NT2/D1 (cell line): Measurements from ENCODE around the gene RASL12.
"Not testable (repeated sequence)": the region's sequence is repeated elsewhere in the genome, so short reads cannot be mapped to it uniquely, and the experiment has no call there.

ENCODE experiments used
- DNase-seq: peaks from one replicate; pipeline ENCODE4 v3.0.0-alpha.2; 2011; ENCODE audit warnings: low read depth, low spot score
- H3K27me3 ChIP-seq: 2 replicates; pipeline ENCODE4 v1.6.0; 2011; ENCODE audit warnings: mild to moderate bottlenecking; ENCODE audit not compliant: insufficient read length, insufficient read depth
- H3K36me3 ChIP-seq: 2 replicates; pipeline ENCODE4 v1.6.1; 2011; ENCODE audit warnings: mild to moderate bottlenecking, low read length, mixed read lengths; ENCODE audit not compliant: insufficient read depth, insufficient read length
- H3K4me1 ChIP-seq: 2 replicates; pipeline ENCODE4 v1.5.1; 2011; ENCODE audit not compliant: insufficient read depth, insufficient read length
- H3K4me3 ChIP-seq: 2 replicates; pipeline ENCODE4 v1.5.1; 2011; ENCODE audit warnings: low read depth; ENCODE audit not compliant: insufficient read length
- H3K9ac ChIP-seq: 2 replicates; pipeline ENCODE4 v1.6.0; 2011; ENCODE audit warnings: low read depth; ENCODE audit not compliant: insufficient read length
- H3K9me3 ChIP-seq: 2 replicates; pipeline ENCODE4 v1.5.1; 2011; ENCODE audit warnings: mild to moderate bottlenecking, low read length; ENCODE audit not compliant: insufficient read depth
- SUZ12 ChIP-seq: IDR thresholded peaks from 2 replicates; pipeline ENCODE4 v1.6.1; 2011; ENCODE audit not compliant: insufficient read length, insufficient read depth; ENCODE audit errors: extremely low read depth
- YY1 ChIP-seq: IDR thresholded peaks from 2 replicates; pipeline ENCODE4 v1.6.1; 2011; ENCODE audit not compliant: insufficient read length, insufficient read depth
- ZNF274 ChIP-seq: IDR thresholded peaks from 2 replicates; pipeline ENCODE4 v1.6.1; 2011; ENCODE audit warnings: mild to moderate bottlenecking, low read depth, low read length

Gene RASL12

GRCh38 chr15:65076486-65077290, 8.9 kb upstream of the RASL12 start, which contains the start of gene KBTBD13:
KBTBD13 (plus strand) TSS chr15:65076746; CDS start chr15:65076816, 70 bp downstream.
- no peak for DNase-seq
- Histone ChIP-seq H3K27me3 (no peaks in the 10 kb centered on the region), H3K36me3 (no peaks in the 10 kb centered on the region), H3K9me3 (peaks cover 9% of the 10 kb centered on the region; the same call in 1 of the 2 replicates), H3K9ac (no peak within 1 kb of the TSS), H3K4me3 (no peak within 1 kb of the TSS), H3K4me1 (peaks cover 9% of the 10 kb centered on the region)
- TF ChIP-seq ZNF274 (no peak), YY1 (no peak), SUZ12 (no peak)

GRCh38 chr15:65075607-65076395, 8.0 kb upstream of the RASL12 start:
- not testable (repeated sequence) for H3K36me3 ChIP-seq, DNase-seq, H3K9me3 ChIP-seq, H3K4me3 ChIP-seq, H3K27me3 ChIP-seq, H3K9ac ChIP-seq, H3K4me1 ChIP-seq

GRCh38 chr15:65074946-65075345, 7.2 kb upstream of the RASL12 start:
- not testable (repeated sequence) for H3K27me3 ChIP-seq, H3K9ac ChIP-seq

GRCh38 chr15:65072617-65073016, 4.8 kb upstream of the RASL12 start:
- H3K27me3 ChIP-seq, result no peaks in the 10 kb centered on the region
- no peaks in the 10 kb centered on the region for H3K36me3 ChIP-seq
- no peak overlapping the region for H3K4me3 ChIP-seq
- peaks cover 6% of the 10 kb centered on the region for H3K4me1 ChIP-seq
- H3K9ac ChIP-seq, result no peak overlapping the region
- H3K9me3 ChIP-seq, result peaks cover 9% of the 10 kb centered on the region; the same call in 1 of the 2 replicates
- DNase-seq, result no peak
- TF ChIP-seq SUZ12, result no peak
- no peak for TF ChIP-seq YY1
- no peak for TF ChIP-seq ZNF274

More at GRCh38 chr15:65074946-65075345, 7.2 kb upstream of the RASL12 start:
- DNase-seq, H3K9me3 ChIP-seq, H3K4me1 ChIP-seq, H3K36me3 ChIP-seq, H3K4me3 ChIP-seq: not testable (repeated sequence)

GRCh38 chr15:65072027-65072426, 4.2 kb upstream of the RASL12 start:
- Histone ChIP-seq H3K36me3 (no peaks in the 10 kb centered on the region), H3K4me1 (peaks cover 6% of the 10 kb centered on the region), H3K27me3 (no peaks in the 10 kb centered on the region), H3K9me3 (peaks cover 9% of the 10 kb centered on the region; the same call in 1 of the 2 replicates), H3K9ac (peak overlapping the region; percentile 11), H3K4me3 (no peak overlapping the region)
- TF ChIP-seq YY1 (no peak), SUZ12 (no peak), ZNF274 (no peak)
- DNase-seq, result no peak

GRCh38 chr15:65071381-65071811, 3.6 kb upstream of the RASL12 start:
- Histone ChIP-seq H3K36me3 (no peaks in the 10 kb centered on the region), H3K9me3 (peaks cover 9% of the 10 kb centered on the region; the same call in 1 of the 2 replicates), H3K4me1 (peaks cover 6% of the 10 kb centered on the region), H3K4me3 (no peak overlapping the region), H3K27me3 (no peaks in the 10 kb centered on the region), H3K9ac (peak overlapping the region; percentile 11)
- DNase-seq, result no peak
- TF ChIP-seq YY1, result no peak

GRCh38 chr15:65069779-65070546, 2.2 kb upstream of the RASL12 start:
- TF ChIP-seq SUZ12 (no peak), ZNF274 (no peak), YY1 (no peak)
- H3K4me3 ChIP-seq, result no peak overlapping the region
- H3K4me1 ChIP-seq, result peaks cover 13% of the 10 kb centered on the region
- peaks cover 9% of the 10 kb centered on the region; the same call in 1 of the 2 replicates for H3K9me3 ChIP-seq
- no peak for DNase-seq
- peaks cover 9% of the 10 kb centered on the region for H3K36me3 ChIP-seq
- no peak overlapping the region for H3K9ac ChIP-seq
- no peaks in the 10 kb centered on the region for H3K27me3 ChIP-seq
